Right lung (tissue), 5 donors: ENCODE results near the gene CDADC1. TPM values are rescaled to one million over a fixed set of nuclear protein-coding genes. Genes with fewer than 3 reads are reported as not detected.
"Not testable (repeated sequence)": the region's sequence is repeated elsewhere in the genome, so short reads cannot be mapped to it uniquely, and the experiment has no call there.

ENCODE experiments used
- DNase-seq, 2 donors: peaks; one replicate each; pipeline ENCODE4 v3.0.0-alpha.2; 2013
- polyA plus RNA-seq, 5 donors: library from polyadenylated mRNA; unstranded; fragments of 120-200 nt; gene quantifications; one replicate each; pipeline versions ENCODE4 v1.2.1 to v1.2.3, GENCODE V29; 2013; ENCODE audit warnings: inconsistent platforms in 1 of 5, low replicate concordance in 1 of 5; ENCODE audit not compliant: insufficient read length in 5 of 5, insufficient read depth in 1 of 5

The CDADC1 gene
- polyA plus RNA-seq, 5 donors, result 13.3 to 17.6 (median 16.5) TPM

DNA sequence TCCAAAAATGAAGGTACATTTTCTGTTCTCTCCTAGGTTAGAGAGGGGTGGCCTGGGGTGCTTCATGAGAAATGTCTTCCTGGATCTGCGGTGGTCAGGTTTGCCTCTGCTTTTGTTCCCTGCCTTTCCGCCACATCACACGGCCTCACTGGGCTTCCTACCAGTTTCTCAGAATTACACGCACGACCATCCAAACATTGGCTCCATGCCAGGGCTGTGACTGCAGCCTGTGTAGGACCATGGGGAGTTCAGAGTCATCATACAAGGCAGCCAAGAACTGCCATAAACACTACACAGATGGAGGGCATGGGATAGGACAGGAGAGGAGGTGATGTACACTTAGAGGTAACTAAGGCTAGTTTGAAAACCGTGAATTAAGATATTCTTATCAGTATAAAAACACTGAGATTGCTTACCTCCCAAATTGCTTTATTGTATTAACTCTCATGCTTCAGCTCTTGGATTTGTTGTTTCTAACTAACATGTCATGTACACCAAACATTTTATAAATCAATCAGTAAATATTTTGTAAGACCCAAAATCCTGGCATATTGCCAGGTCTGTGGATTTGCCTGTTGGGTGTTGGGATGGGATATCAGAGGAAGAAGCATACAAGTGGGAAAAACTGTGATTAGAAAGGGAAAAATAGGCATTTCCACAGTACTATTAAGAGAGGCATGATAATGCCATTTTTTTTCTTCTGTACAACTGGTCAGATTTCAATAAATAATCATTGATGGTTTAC is 45.2 kb downstream of the CDADC1 start:
- peak; percentile 82 to 83 for DNase-seq

DNA sequence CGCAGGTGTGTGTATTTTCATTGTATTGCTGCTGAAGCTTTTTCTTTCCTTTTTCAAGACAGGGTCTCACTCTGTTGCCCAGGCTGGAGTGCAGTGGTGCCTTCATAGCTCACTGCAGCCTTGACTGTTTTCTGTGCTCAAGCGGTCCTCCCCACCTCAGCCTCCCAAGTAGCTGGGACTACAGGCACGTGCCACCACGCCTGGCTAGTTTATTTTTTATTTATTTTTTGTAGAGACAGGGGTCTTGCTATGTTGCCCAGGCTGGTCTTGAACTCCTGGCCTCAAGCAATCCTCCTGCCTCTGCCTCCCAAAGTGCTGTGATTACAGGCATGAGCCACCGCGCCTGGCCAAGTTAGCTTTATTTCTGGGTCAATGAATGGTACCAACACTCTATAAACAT is 47.0 kb downstream of the CDADC1 start:
- DNase-seq, result not testable (repeated sequence)

DNA sequence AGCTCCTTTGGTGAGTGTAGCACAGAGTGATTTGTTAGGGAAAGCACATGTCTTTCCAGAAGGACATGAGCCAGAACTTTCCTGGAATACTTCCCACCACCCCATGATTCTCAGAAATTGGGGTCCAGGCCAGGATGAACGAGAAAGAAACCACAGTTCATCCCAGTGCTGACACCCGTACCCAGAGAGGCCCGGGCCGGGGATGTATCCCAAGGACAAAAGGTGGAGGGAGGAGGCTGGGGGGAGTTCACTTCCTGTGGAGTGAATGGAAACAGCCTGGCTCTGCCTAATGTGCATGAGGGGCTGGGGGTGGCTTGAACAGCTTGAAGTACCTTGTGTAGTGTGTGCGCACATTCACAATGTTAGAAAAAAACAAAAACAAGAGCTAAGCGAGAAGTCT is 47.5 kb downstream of the CDADC1 start:
- DNase-seq, result peak in 1 of 2 donors; percentile 30

DNA sequence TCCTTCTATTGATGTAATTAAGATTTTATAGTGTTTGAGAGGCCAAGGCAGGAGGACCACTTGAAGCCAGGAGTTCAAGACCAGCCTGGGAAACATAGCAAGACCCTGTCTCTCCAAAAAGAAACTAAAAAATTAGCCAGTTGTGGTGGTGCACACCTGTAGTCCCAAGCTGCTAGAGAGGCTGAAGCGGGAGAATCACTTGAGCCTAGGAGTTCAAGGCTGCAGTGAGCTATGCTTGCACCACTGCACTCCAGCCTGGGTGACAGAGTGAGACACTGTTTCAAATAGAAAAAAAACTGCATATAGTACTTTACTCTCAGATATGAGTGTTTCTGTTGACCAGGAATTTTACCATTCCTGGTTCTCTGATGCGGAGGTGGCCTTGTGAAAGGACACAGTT is 48.9 kb downstream of the CDADC1 start:
- DNase-seq, result no peak

DNA sequence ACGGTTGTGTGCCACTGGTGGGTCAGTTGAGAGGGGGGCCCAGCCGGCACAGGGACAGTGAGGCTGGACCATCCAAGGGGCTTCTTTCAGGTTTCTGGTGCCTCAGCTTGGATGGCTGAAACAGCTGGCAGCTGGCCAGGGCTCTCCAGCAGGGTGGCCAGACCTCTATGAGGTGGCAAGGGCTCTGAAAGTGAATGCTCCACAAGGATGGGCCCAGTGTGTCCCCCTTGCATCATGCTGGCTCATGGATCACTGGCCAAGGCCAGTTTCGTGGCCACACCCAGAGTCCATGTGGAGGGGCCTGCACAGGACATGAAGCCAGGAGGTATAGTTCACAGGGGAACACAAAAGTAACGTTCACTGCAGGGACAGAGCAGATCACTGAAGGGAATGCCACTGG is 49.6 kb downstream of the CDADC1 start:
- no peak for DNase-seq

DNA sequence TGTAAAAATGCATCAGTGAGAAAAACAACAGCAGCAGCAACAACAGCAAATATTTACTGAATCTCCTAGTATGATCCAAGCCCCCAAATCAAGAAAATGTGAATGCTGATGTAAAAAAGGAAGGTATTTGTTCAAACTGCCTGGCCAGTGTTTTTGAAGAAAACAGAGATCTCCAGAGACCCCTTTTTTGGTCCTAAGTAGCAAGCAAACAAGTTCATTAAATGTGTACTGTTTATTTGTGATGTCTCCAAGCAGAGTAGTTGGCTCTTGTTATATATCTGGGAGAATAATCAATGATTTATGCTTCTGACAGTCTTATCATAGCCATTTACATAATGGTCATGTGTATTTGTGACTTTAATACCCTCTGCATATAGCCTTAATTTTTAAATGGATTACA is 50.7 kb downstream of the CDADC1 start:
- DNase-seq, result no peak

DNA sequence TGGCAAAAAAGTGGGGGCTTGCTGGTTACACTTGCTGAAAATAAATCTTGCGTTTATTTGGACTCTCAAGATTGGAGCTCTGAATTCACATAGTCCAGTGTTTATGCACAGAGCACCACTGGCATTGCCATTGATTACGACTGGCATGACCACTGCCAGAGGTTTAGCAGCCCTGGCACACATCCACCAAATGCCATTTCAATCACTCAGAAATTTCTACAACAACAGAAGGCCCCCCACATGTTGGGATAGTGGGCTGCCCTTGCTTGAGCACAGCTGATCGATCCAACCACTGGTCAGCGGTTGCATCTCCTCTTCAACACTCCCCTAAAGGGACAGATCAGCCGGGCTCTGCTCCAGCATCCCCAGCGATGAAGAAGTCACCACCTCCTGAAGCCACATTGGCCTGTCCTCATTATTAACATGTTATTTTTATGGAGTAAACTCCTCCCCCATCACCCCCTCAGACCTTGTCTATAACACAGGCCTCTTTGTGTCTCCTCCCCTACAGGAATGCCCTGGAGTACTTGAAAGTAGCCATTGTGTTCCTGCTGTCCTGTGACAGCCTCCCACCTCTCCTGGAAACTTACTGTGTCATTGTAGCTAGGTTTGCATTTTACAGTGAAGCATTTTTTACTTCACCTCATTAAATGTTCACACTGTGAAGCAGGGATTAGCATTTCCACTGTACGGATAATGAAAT is 51.3 kb downstream of the CDADC1 start:
- DNase-seq, result no peak

DNA sequence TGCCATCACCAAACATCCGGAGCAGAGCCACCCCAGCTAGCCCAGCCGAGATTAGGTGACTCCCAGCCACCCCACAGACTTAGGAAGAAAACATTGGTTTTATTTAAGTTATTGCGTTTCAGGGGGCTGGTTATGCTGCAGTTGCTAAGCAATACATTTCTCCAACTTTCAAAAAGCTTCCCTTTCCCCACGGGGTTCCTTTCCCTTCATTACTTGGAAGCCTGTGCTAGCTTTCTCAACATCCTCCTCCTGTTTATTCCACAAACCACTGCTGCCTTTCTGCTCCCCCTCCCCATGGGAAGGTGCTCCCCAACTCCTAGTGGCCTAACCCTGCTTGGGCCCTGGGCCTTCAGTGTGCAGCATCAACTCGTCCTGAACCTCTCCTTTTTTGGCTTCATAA is 52.6 kb downstream of the CDADC1 start:
- no peak for DNase-seq

DNA sequence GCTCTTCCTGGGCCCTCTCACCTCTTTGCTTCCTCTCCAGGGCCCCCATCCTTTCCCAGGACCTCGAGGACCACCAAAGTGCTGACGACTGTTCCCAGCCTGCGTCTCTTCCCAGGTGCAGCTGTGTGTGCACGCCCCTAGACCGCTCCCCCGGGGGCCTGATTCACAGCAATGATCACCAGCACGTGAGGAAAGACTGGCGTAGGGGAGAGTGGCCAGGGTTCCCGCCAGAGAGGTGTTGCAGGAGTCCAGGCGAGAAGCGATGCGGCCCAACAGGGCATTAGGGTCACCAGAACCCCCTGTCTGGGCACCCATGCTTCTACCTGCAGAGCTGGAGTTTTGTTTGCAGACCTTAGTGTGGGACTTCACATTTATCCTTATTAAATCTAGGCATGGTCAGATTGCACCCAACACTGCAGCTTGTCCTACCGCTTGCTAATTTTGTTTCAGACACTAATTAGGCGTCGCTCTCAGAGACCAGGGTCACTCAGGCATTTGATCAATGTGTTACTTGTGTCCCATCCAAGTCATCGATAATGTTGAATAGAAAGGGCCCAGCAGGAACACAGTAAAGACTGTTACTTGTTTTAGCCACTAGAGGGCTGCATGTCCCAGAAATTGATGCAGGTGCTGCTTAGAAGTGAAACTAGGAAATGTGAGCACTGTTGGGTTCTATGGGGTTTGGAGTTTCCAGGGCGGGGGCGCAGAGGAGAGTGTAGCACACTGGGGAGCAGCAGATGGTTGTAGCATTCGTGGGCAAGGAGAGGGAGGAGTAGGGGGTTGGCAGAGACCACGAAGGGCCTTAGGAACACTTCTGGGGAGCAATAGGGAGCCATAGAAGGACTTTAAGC is 53.2 kb downstream of the CDADC1 start:
- DNase-seq, result peak; percentile 57 to 66

DNA sequence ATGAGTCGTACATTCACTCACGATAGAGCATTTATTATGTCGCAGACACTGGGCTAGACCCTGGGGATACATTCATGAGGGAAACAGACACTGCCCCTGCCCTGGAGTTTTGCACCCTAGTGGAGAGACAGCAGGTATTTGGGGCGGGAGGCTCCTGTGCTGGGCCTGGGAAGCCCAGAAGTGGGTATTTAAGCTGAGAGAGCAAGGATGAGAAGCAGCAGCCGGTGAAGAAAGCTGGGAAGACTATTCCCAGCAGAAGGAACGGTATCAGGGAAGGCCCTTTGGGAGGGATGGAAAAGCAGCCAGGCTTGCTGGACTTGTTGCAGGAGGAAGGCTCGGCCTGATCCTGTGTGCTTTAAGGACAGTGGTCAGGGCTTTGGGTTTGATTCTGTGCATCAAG is 54.5 kb downstream of the CDADC1 start:
- no peak for DNase-seq

DNA sequence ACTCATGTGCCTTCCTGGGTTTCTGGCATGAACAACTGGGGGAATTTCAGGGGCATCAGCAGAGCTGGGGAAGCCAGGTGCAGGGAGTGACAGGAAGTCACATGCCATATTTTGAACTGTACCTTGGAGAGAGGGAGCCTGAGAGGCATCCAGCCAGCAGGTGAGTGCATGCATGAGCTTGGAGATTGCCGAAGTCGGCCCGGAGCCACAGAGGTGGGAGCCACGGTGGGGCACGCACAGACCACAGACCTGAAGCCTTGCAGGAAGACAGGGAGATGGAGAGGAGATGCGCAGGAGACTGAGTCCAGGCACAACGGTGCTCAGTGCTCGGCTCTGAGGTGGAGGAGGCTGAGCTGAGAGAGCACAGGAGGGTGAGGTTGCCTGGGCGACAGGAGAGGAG is 55.1 kb downstream of the CDADC1 start:
- DNase-seq, result no peak

DNA sequence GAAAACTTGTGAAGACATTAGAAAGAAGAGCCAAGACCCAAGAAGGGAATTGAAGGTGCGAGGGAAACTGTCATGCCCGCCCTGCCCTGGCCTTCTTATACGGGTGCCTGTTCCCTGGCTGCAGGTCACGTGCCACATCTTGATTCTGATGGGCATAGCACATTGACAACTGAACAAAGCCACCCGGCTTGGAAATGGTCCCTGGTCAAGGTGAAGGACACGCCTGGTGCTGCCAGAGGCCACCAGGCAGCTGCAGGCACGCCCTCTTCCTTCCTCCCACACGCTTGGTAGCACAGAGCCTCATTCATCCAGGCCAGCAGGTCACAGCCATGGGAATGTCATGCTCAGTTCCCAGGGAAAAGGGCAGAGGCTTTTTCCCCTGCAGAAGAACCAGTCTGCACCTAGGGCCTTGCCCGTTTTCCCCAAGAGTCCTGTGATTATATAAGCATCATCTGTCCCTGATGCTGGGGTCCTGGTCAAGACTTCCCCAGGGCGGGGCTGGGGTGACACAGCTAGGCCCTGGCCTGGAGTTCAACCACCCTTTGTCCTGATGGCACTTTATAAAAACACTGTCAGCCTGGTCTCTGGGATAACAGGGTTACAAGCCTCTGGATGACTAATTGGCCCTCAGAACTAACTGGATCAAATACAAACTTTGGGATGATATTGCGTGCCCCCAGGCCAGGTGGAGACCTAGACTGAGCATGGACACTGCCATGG is 56.0 kb downstream of the CDADC1 start:
- DNase-seq, result no peak

DNA sequence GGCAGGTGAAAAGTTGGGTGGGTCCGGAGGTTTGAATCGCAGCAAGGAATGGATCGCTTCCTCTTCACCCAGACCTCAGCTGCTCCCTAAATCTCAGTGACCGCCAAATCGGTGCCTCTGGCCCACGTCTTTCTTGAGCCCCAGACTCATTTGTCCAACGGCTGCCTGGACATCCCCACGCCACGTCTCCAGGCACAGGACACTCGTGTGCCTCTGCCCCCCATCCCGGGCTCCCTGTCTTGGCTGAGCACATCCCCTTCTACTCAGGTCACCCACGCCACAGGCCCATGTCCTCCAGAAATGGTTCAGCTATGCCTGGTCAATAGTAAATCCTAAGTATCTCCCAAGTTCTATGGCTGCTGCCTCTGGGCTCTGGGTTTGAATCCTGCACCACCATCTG is 56.6 kb downstream of the CDADC1 start:
- no peak for DNase-seq

DNA sequence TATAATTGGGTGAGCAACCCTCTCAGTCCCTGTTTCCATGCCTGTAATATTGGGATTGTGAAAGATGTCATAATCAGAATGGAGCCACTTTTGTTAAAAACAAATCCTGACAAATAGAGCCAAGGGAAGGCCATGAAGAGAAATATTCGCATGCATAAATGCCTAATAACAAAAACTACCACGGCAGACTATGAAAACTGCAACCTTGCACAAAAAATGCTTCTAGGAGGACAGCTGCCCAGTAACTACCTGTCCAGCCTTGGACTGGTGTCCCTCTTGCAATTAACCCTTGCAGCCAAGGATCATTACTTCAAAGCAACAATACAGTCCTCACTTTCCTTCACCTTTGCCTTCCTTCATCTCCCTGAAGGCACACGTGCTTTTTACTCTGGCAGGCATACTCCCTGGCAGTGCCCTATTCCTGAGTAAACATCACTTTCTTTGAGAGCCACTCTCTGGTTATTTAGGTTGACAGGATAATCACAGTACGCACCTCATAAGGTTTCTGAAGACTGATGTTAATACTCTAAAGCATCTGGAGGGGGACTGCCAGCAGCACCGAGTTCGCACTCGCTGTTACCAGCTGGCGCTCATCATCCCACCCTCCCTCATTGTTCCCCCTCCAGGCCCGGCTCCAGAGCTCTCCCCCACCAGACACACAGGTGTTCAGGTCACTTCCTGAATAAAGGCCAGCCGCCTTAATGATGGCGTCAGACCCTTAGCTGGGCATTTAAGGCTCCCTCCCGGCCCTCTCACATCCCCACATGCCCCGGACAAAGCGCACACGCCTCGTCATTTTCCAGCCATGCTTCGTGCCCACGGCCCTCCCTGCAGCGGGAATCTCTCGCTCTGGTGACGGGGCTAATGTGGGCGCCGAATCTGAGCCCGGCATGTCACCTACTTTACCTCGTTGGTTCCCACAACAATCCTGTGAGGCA is 57.3 kb downstream of the CDADC1 start:
- no peak for DNase-seq

DNA sequence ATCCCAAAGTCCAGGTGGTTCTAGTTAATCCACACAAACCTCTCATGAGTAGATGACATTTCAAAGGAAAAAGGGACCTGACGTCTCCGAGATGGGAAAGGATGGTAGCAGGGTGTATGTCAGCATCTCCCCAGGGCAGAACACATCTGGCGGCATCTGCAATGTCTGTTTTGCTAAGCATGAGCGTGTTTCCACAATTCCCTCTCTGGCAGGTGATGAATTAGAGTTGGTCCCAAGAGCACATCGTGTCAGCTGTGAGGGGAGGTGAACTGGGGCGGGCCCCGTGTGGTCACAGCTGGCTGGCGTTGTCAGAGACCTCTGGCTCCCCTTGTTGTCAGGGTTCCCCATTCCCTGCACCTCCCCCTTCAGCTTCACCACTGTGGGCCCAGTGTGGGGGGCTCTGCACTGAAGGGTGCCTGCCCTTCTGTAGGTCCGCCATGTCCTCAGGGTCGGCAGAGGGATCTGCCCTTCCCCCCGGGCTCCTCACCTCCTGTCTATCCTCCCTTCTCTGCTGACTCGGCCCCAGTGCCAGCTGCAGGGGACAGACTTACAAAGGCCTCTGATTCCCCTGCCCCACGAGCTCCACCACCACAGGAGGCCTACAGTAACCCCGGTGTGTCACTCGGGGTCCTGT is 58.2 kb downstream of the CDADC1 start:
- no peak for DNase-seq

DNA sequence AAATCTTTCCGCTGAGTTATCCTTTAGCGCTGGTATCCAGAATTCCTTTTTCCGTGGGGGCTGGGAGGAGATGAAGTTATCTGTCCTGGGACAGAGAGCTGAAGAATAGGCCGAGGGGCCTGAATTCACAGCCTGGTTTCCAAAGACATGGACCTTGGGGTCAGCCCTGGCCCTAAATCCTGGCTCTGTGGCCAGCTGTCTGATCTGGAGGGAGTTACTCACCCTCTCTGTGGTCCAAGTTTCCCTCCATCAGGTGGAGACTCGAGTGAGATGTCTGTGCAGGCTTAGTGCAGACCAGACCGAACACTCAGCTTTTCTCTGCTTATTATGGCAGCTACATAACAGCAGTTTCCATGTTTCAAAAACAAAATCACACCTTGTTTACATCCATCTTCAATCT is 59.6 kb downstream of the CDADC1 start:
- DNase-seq, result no peak

DNA sequence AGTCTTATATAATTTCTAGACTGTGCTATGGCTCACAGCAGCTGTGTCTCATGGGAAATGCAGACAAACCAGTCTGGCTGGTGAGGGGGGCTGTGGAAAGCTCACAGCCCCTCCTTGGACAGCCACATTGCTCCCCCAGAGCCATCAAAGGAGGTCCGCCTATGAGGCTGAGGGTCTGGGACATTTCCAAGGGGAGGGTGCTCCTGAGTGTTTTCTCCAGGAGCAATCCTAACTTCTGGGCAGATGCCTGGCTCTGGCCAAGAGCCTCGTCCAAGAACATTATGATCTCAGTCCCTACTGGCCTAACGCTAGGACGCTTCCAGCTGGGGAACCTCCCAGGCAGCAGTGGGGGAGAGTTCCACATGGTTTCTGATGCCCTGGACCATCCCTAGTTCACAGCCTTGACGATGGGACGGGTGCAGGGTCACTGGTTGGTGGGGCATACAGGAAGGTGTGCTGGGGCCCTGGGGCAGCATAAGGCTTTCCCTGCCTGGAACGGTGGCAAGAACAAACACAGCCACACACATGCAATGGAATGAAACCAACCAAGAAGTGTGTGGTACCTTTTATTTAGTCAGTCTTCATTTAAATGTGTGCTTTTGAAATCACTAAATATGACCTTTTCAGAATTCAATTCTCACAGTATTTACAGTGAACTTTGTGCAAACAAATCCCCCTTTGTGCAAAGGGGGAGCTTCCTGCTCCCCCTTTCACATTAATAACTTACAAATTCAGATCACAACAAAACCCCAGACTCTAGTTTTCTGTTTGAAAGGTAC is 60.6 kb downstream of the CDADC1 start:
- DNase-seq, result peak; percentile 87 to 89

DNA sequence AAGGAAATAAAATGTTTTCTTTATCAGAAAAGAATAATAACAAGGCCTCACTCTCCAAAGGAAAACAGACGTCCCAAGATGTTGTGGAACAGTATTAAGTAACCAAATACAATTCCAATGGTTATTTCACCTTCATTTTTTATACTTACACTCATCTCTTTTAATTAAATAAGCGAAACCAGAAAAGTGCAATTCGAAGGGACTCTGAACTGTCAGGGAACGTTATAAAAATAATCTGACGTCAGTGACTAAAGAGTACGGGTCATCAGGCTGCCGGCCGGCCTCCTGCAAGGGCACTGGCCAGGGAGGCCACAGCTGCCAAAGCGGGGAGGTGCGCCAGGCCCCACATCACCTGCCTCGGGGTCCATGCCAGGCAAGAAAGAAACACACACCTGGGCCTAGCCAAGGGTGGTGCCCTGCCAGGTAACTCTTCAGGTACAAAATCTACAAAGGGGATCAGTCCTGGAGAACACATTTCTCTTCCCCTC is 61.2 kb downstream of the CDADC1 start:
- DNase-seq, result no peak

DNA sequence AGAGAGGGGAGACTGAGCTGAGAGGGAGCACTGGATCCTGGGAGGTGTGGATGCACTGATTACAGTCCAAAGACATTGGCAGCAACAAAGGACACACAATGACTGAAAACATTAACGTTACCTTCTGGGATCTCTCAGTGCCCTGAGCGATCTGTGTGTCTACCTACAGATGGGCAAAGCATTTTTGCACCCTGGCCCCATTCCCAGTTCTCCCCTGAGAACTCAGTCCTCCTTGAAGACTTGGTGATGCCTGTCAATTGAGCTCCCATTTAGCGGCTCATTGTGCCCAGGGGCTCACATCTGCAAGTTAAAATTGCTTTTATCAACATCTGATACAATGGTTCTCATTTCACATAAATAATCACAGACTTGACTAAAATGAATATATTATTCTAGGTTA is 62.5 kb downstream of the CDADC1 start:
- no peak for DNase-seq
